ENCODE data around the gene SLC66A2.

- TF ChIP-seq PATZ1 (CRISPR knock-in tag; IDR thresholded peaks at IDR 0.05; ENCODE audit: borderline replicate concordance) = no peak
- no peak for TF ChIP-seq CREB5 (CRISPR knock-in tag; IDR thresholded peaks at IDR 0.05; ENCODE audit: low read depth)
- TF ChIP-seq CSRNP3 (CRISPR knock-in tag; IDR thresholded peaks at IDR 0.05) = no peak
- no peak for TF ChIP-seq CSDC2 (CRISPR knock-in tag; IDR thresholded peaks at IDR 0.05)
- TF ChIP-seq POU6F1 (CRISPR knock-in tag; IDR thresholded peaks at IDR 0.05; ENCODE audit: borderline replicate concordance, low read depth) = no peak
- TF ChIP-seq RARB (CRISPR knock-in tag; IDR thresholded peaks at IDR 0.05) = no peak
- no peak for TF ChIP-seq ZFP3 (CRISPR knock-in tag; IDR thresholded peaks at IDR 0.05)
- no peak for TF ChIP-seq BACH2 (CRISPR knock-in tag; IDR thresholded peaks at IDR 0.05; ENCODE audit: borderline replicate concordance)
- TF ChIP-seq ZNF8 (CRISPR knock-in tag; IDR thresholded peaks at IDR 0.05) = no peak
- TF ChIP-seq TCF4 (CRISPR knock-in tag; IDR thresholded peaks at IDR 0.05; ENCODE audit: borderline replicate concordance) = no peak
- no peak for TF ChIP-seq ZFP30 (CRISPR knock-in tag; IDR thresholded peaks at IDR 0.05)
- TF ChIP-seq TOX (CRISPR knock-in tag; IDR thresholded peaks at IDR 0.05; ENCODE audit: borderline replicate concordance) = no peak
- TF ChIP-seq PPARA (CRISPR knock-in tag; IDR thresholded peaks at IDR 0.05; ENCODE audit: borderline replicate concordance) = no peak
These were observed 49.4 kb downstream of the SLC66A2 start for GRCh38 chr18:79902075-79902474.

Data from SK-N-SH treated with all-trans-retinoic acid at 6 μM for 48 hours (cell line).